K562 (cell line): ENCODE data around the gene VMP1. TPM values are rescaled to one million over a fixed set of nuclear protein-coding genes. Genes with fewer than 3 reads are reported as not detected.
A peak's percentile ranks its signal among the peaks of the same experiment; 100 is the strongest.

Experiments
- E2F3 ChIP-seq: fragments of 250-450 bp; sonication (Bioruptor Pico); IDR thresholded peaks from 2 replicates; pipeline ENCODE4 v1.4.0; 2020; ENCODE audit warnings: mild to moderate bottlenecking
- ETS2 ChIP-seq: IDR thresholded peaks from 2 replicates; pipeline ENCODE4 v1.6.1; 2016; ENCODE audit warnings: borderline replicate concordance, missing genetic modification characterization, mild to moderate bottlenecking, moderate library complexity, missing compliant biosample characterization; ENCODE audit not compliant: poor library complexity, severe bottlenecking
- HNRNPUL1 ChIP-seq: fragments of 200-400 bp; formaldehyde crosslinking; IDR thresholded peaks from 2 replicates; pipeline ENCODE4 v1.6.1; 2017; ENCODE audit warnings: low read length
- L3MBTL2 ChIP-seq: fragments of 450-650 bp; IDR thresholded peaks from 2 replicates; pipeline ENCODE4 v1.6.1; 2016; ENCODE audit warnings: mild to moderate bottlenecking, moderate library complexity
- MCM3 ChIP-seq: fragments of 450-650 bp; IDR thresholded peaks from 2 replicates; pipeline ENCODE4 v1.6.1; 2016
- RUNX1 ChIP-seq: sonication (generic); IDR thresholded peaks from 2 replicates; pipeline ENCODE4 v1.6.1; 2016; ENCODE audit warnings: antibody characterized with exemption, low read depth
- SMC3 ChIP-seq: conservative IDR thresholded peaks from 2 replicates; pipeline ENCODE4 v1.6.1; 2011; ENCODE audit warnings: low read depth, low read length, improper control_type of control experiment; ENCODE audit not compliant: insufficient read depth
- ZNF644 ChIP-seq: fragments of 200-800 bp; sonication (Bioruptor generic); IDR thresholded peaks from 2 replicates; pipeline ENCODE4 v1.6.1; 2016; ENCODE audit warnings: low read depth, missing genetic modification characterization, missing compliant biosample characterization
- polyA plus RNA-seq, 8 experiments: library from polyadenylated mRNA; depleted of rRNA in 4 of 8; stranded (reverse) in 5 of 8; unstranded in 3 of 8; fragments of >200 nt; fragmentation: Nextera tagmentation in 2 of 8; fragmentation: Illumina TruSeq in 1 of 8; extraction: Ambion mirVana in 2 of 8; extraction: Trizol in 1 of 8; gene quantifications; 2 replicates each; pipeline versions ENCODE4 v1.2.1 to v1.2.3, GENCODE V29; 2011 to 2014; ENCODE audit warnings: inconsistent platforms in 1 of 8, missing spikeins in 1 of 8
- total RNA-seq, 7 experiments: library from RNA; depleted of rRNA in 6 of 7; stranded (reverse); fragments of >200 nt in 6 of 7; fragmentation: Illumina TruSeq in 2 of 7; extraction: Trizol in 2 of 7; gene quantifications; 2 replicates each; pipeline versions ENCODE4 v1.2.1 to v1.2.3, GENCODE V29; 2011 to 2021; ENCODE audit warnings: low replicate concordance in 1 of 7
- TF ChIP-seq, protein P1 (sequence below): sonication (generic); formaldehyde crosslinking; IDR thresholded peaks from 2 replicates; pipeline ENCODE4 v1.8.1; 2022; ENCODE audit warnings: missing genetic modification reagents
- TF ChIP-seq, protein P2 (sequence below): fragments of 250-450 bp; sonication (Bioruptor Pico); IDR thresholded peaks from 2 replicates; pipeline ENCODE4 v1.6.1; 2021; ENCODE audit warnings: mild to moderate bottlenecking
- TF ChIP-seq, protein P3 (sequence below): sonication (generic); IDR thresholded peaks from 2 replicates; pipeline ENCODE4 v1.6.1; 2016
- TF ChIP-seq, protein P4 (sequence below): sonication (generic); formaldehyde crosslinking; IDR thresholded peaks from 2 replicates; pipeline ENCODE4 v1.9.0; 2022; ENCODE audit warnings: mild to moderate bottlenecking, missing genetic modification reagents

Gene VMP1
- total and polyA plus RNA-seq, 9 of the 15 experiments (the other 6 are each of a cell fraction or from before 2014, with no cell fraction given): 123 to 304 (median 151) TPM

DNA sequence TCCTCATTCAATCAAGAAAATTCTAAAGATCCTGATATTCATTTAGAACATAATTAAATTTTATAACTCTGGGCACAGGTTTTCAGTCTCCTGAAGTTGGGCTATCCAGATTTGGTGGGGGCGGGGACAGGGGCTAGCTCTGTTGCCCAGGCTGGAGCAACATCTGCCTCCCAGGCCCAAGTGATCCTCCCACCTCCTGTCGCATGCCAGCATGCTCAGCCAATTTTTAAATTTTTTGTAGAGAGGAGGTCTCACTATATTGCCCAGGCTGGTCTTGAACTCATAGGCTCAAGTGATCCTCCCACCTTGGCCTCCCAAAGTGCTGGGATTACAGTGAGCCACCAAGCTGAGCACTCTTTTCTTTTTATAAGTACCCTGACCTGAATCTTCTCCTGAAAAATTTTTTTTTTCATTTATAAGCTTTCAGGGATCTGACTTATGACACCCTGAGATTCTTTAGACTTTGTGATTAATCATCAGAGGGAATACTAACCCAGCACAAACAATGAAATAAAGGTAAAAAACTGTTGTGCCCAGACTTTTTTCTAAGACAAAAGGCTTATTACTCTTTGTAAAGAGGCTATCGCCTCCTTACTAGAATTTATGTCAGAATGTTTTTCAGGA, 122.7 kb downstream of the VMP1 start (continued):
- TF ChIP-seq, protein P1, sequence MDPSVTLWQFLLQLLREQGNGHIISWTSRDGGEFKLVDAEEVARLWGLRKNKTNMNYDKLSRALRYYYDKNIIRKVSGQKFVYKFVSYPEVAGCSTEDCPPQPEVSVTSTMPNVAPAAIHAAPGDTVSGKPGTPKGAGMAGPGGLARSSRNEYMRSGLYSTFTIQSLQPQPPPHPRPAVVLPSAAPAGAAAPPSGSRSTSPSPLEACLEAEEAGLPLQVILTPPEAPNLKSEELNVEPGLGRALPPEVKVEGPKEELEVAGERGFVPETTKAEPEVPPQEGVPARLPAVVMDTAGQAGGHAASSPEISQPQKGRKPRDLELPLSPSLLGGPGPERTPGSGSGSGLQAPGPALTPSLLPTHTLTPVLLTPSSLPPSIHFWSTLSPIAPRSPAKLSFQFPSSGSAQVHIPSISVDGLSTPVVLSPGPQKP (CRISPR knock-in tag): no peak
- TF ChIP-seq, protein P2, sequence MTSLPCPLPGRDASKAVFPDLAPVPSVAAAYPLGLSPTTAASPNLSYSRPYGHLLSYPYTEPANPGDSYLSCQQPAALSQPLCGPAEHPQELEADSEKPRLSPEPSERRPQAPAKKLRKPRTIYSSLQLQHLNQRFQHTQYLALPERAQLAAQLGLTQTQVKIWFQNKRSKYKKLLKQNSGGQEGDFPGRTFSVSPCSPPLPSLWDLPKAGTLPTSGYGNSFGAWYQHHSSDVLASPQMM (CRISPR knock-in tag): no peak
- TF ChIP-seq, protein P3, sequence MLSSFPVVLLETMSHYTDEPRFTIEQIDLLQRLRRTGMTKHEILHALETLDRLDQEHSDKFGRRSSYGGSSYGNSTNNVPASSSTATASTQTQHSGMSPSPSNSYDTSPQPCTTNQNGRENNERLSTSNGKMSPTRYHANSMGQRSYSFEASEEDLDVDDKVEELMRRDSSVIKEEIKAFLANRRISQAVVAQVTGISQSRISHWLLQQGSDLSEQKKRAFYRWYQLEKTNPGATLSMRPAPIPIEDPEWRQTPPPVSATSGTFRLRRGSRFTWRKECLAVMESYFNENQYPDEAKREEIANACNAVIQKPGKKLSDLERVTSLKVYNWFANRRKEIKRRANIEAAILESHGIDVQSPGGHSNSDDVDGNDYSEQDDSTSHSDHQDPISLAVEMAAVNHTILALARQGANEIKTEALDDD: no peak
- TF ChIP-seq ZNF644 (0 out of 2 replicates have a peak, but pooled peaks have one; percentile 8), MCM3 (no peak), L3MBTL2 (no peak), ETS2 (tag) (no peak), E2F3 (peak; percentile 28; the same call in 1 of the 2 replicates), RUNX1 (no peak), SMC3 (no peak), HNRNPUL1 (no peak)
- TF ChIP-seq, protein P4, sequence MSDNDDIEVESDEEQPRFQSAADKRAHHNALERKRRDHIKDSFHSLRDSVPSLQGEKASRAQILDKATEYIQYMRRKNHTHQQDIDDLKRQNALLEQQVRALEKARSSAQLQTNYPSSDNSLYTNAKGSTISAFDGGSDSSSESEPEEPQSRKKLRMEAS (CRISPR knock-in tag): no peak
